GM12865 (cell line): ENCODE data around the gene PLAU.

ENCODE experiments used
- DNase-seq: peaks from one replicate; pipeline ENCODE4 v3.0.0; 2010; ENCODE audit warnings: low read depth
- H3K4me3 ChIP-seq: 2 replicates; pipeline ENCODE4 v1.5.1; 2011; ENCODE audit warnings: mild to moderate bottlenecking, low read depth, low read length, control low read depth
- TF ChIP-seq, protein P1 (sequence below): IDR thresholded peaks from 2 replicates; pipeline ENCODE4 v1.5.1; 2011; ENCODE audit warnings: low read length, control low read depth, low read depth, inconsistent platforms; ENCODE audit not compliant: insufficient read depth; ENCODE audit errors: missing control alignments

PLAU gene

DNA sequence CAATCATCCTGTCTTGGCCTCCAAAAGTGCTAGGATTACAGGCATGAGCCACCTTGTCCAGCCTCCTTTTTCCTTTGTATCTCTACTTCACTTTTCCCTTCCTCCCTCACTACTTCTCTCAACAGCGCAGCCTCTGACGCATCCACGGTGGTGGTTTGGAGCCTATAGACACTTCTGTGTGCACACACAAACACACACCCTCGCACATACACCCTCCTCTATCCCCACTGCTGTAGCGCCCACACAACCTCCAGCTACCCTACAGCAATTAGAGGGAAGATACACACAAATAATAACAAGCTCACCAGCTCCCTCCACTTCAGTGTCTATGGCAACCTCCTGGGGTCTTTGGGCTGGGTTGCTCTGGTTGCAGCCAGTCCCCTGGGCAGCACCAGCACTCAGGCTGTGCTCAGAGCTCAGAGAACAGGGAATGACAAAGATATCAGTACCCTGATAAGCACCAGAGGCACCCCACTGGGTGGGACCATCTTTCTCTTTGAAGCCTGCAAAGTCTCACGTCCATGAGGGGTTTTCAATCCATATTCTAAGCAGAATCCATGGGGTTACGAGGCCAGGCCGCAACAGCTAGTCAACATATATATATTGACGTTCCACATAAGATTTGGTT lies 33.3 kb upstream of the PLAU start:
- TF ChIP-seq, protein P1, sequence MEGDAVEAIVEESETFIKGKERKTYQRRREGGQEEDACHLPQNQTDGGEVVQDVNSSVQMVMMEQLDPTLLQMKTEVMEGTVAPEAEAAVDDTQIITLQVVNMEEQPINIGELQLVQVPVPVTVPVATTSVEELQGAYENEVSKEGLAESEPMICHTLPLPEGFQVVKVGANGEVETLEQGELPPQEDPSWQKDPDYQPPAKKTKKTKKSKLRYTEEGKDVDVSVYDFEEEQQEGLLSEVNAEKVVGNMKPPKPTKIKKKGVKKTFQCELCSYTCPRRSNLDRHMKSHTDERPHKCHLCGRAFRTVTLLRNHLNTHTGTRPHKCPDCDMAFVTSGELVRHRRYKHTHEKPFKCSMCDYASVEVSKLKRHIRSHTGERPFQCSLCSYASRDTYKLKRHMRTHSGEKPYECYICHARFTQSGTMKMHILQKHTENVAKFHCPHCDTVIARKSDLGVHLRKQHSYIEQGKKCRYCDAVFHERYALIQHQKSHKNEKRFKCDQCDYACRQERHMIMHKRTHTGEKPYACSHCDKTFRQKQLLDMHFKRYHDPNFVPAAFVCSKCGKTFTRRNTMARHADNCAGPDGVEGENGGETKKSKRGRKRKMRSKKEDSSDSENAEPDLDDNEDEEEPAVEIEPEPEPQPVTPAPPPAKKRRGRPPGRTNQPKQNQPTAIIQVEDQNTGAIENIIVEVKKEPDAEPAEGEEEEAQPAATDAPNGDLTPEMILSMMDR: no peak
- H3K4me3 ChIP-seq: no peak overlapping the region
- DNase-seq: no peak

DNA sequence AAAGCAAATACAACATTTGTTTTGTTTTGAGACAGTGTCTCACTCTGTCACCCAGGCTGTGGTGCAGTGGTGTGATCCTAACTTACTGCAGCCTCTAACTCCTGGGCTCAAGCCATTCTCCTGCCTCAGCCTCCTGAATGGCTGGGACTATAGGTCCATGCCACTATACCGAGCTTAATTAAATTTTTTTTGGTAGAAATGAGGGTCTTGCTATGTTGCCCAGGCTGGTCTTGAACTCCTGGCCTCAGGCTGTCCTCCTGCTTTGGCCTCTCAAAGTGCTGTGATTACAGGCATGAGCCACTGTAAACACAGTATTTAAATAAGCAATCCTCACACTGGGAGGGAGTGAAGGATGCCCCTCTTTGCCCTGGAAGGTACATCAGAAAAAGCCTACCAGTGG lies 32.6 kb upstream of the PLAU start:
- no peak overlapping the region for H3K4me3 ChIP-seq
- DNase-seq: no peak
- TF ChIP-seq, protein P1: no peak

- peak; percentile 93 for DNase-seq
- no peak overlapping the region for H3K4me3 ChIP-seq
- TF ChIP-seq, protein P1: peak; percentile 96
Measured at GRCh38 chr10:73879296-73880173, 31.4 kb upstream of the PLAU start.

- TF ChIP-seq, protein P1: no peak
- DNase-seq: no peak
- H3K4me3 ChIP-seq: no peak overlapping the region
Measured at GRCh38 chr10:73881221-73881919, 29.6 kb upstream of the PLAU start.

DNA sequence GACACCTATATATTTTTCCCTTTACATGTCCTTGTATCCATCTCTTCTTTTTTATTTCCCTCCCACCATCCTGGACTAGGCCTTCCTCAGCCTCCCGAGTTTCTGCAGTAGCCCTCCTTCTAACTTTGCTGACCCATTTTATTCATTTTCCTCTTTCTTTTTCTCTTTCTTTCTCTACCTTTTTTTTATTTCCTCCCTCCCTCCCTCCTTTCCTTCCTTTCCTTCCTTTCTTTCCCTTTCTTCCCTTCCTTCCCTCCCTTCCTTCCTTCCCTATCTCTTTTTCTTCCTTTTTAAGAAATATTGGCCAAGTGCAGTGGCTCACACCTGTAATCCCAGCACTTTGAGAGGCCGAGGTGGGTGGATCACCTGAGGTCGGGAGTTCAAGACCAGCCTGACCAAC lies 26.9 kb upstream of the PLAU start:
- TF ChIP-seq, protein P1: no peak
- H3K4me3 ChIP-seq: no peak overlapping the region
- DNase-seq: no peak

DNA sequence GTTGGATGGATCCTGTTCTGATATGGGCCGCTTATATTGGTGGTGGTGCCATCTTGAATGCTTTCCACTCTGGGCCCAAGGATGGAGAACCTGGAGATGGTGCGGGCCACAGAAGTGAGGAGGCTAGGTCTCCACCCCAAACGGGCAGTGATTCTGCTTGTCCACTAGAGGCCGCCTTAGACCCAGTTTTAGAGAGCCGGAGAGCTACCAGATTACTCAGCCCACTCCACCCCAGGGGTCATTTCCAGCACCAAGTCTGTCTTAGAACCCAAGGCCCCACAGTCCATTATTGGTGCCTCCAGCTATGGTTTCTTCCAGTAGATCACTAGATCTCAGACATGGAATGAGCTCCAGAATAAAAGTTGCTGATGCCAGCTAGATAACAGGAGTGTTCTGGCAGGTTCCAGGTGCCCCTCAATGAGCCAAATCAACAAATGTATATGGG lies 24.8 kb upstream of the PLAU start:
- TF ChIP-seq, protein P1: peak; percentile 94
- DNase-seq: peak; percentile 78
- no peak overlapping the region for H3K4me3 ChIP-seq
